ENCODE results near the gene P3H2.

P3H2 gene

DNA sequence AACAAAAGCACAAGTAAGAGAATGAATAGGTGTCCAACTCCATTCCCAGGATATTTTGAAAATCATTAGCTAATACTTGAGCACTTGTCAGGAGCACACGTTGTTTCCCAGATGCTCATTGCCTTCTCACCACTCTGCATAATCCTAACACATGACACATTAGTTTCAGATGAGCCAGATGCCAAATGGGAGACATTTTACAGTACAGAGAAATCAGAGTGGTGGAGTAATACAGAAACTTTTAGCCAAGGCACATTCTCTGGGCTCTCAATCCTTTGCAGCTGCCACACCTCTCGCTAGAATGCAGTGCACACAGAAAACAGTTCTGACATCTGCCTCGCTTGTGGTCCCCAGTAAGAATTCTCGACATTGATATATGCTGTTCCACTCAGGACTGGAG lies 76.6 kb downstream of the P3H2 start:
- H3K4me1 ChIP-seq (ENCODE audit: insufficient read depth, low read length), result peaks cover 53% of the 10 kb centered on the region
- H3K9ac ChIP-seq (ENCODE audit: low read depth, low read length), result no peak overlapping the region
- H3K36me3 ChIP-seq (ENCODE audit: insufficient read depth, low read length), result no peaks in the 10 kb centered on the region
- no peaks in the 10 kb centered on the region for H3K9me3 ChIP-seq (ENCODE audit: control insufficient read depth, insufficient read depth, low read length)

DNA sequence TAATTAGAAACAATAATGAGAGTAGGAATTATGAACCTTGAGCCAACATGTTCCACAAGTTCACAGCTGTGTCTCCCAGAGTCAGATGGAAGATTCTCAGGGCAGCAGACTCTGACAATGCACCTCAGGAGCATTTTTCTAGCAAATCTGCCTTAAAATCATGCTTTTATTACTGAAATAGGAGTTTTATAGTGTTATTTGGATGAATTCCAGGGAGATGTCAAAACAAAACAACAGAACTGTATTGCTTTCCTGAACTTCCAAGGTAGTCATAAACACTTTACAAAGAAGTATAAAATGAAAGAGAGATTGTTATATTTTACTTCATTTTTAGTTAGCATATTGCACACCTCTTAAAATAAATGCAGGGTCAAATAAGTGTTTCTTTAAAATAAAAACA lies 77.0 kb downstream of the P3H2 start:
- H3K4me1 ChIP-seq (ENCODE audit: insufficient read depth, low read length), result peaks cover 50% of the 10 kb centered on the region
- H3K9me3 ChIP-seq (ENCODE audit: control insufficient read depth, insufficient read depth, low read length), result no peaks in the 10 kb centered on the region
- no peaks in the 10 kb centered on the region for H3K36me3 ChIP-seq (ENCODE audit: insufficient read depth, low read length)
- no peak overlapping the region for H3K9ac ChIP-seq (ENCODE audit: low read depth, low read length)

DNA sequence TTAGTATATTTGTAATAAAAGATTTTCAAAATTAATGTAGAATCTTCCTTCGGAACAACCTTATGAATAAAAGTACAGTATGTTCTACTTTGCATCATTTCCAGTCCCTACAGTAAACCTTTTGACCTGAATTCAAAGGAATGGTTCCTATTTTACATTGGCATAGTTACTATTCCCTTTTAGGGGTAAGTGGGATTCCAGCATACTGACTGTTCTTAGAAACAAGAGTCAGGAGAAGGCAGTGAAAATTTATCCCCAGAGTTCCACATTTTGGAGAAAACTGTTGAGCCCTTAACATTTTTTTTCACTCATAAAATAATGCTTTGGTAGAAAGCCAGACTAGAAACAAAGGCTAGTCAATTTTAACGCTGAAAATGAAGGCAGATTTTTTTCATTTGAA lies 78.1 kb downstream of the P3H2 start:
- H3K4me1 ChIP-seq (ENCODE audit: insufficient read depth, low read length), result peaks cover 58% of the 10 kb centered on the region
- no peaks in the 10 kb centered on the region for H3K36me3 ChIP-seq (ENCODE audit: insufficient read depth, low read length)
- no peak overlapping the region for H3K9ac ChIP-seq (ENCODE audit: low read depth, low read length)
- H3K9me3 ChIP-seq (ENCODE audit: control insufficient read depth, insufficient read depth, low read length), result no peaks in the 10 kb centered on the region

DNA sequence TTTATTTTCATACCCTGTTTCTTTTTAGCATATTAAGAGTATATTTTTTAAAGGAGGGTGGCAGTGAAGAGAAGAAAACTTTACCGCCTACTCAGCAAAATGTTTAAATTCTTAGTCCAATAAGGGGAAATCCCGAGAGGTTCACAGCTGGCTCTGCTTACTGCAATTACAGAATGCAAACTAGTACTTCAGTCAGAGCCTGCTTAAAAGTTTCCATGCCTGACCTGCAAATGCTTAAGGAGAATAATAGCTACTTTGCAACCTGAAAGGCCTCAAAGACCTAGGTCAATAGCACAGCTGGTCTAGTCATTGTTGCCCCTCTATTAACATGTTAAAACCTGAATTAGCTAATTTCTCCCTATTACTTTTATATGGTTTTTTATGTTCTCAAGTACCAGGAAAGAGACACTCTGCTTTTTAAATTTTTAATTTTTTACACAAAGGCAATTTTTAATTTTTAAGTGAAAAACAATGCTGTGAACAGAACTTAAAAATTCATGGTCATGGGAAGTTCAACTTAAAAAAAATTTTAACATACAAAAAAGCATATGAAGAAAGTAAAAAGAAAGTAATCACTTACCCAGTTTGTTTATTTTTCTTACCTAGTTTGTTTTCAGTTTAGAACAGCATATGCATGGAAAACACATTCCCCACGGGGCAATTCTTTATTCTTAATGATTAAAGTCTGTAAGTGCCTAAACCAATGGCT lies 79.2 kb downstream of the P3H2 start:
- Histone ChIP-seq H3K9ac (ENCODE audit: low read depth, low read length) (peak overlapping the region; percentile 9; the same call in 1 of the 2 replicates), H3K9me3 (ENCODE audit: control insufficient read depth, insufficient read depth, low read length) (no peaks in the 10 kb centered on the region), H3K36me3 (ENCODE audit: insufficient read depth, low read length) (no peaks in the 10 kb centered on the region), H3K4me1 (ENCODE audit: insufficient read depth, low read length) (peaks cover 64% of the 10 kb centered on the region)

DNA sequence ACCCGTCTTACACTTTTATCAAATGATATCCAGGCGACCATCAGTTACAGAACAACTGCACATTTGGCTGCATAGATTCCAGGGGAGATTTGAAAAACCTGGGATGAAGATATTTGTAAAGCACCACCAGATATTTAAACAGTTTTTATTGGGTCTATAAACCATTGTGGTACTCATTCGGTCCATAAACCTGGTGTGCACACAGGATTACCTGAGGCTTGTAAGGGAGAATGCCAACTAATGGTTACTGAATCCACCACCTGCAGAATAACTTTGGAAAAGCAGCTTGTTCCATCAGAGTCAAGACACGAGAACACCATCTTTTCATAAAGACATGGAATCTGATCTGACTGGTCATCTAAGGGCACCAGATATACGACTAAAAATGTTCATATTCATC lies 80.6 kb downstream of the P3H2 start:
- H3K9me3 ChIP-seq (ENCODE audit: control insufficient read depth, insufficient read depth, low read length), result no peaks in the 10 kb centered on the region
- H3K36me3 ChIP-seq (ENCODE audit: insufficient read depth, low read length), result no peaks in the 10 kb centered on the region
- H3K9ac ChIP-seq (ENCODE audit: low read depth, low read length), result no peak overlapping the region
- peaks cover 69% of the 10 kb centered on the region for H3K4me1 ChIP-seq (ENCODE audit: insufficient read depth, low read length)

DNA sequence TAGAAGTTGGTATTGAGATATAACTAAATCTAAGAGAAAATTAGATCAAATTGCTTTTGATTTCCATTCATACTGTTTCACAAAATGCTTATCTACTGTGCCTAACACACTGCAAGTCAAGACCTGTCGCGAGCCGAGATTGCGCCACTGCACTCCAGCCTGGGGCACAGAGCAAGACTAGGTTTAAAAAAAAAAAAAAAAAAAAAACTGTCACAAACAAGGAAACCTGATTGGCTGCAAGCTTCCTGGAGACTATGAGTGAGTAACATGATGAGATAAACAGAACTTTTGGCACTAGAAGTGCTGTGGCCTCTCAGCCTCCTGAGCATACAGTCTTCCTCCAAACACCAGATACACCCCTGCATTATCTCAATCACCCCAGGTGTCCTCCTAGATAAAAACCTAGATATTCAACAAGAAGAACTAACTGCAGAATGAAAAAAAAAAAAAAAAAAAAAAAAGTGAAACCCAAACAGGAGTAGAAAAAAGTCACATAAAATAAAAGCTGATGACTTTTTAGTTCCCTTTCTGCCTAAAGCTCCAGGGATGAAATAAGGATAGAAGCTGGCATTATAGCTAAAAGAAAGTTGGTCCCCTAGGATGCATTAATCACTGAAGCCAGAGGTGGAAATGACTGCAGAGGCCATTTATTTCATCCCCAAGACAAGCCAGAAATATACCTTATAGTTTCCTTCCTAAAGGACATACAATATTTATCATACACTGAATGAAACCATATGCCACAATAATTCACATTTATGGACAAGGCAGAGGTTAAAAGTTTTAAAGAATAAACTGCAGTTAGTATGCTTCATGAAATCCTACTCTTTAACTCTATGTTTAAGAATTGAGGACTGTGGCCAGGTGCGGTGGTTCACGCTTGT lies 82.4 kb downstream of the P3H2 start:
- H3K9ac ChIP-seq (ENCODE audit: low read depth, low read length), result no peak overlapping the region
- no peaks in the 10 kb centered on the region for H3K9me3 ChIP-seq (ENCODE audit: control insufficient read depth, insufficient read depth, low read length)
- no peaks in the 10 kb centered on the region for H3K36me3 ChIP-seq (ENCODE audit: insufficient read depth, low read length)
- H3K4me1 ChIP-seq (ENCODE audit: insufficient read depth, low read length), result peaks cover 54% of the 10 kb centered on the region

DNA sequence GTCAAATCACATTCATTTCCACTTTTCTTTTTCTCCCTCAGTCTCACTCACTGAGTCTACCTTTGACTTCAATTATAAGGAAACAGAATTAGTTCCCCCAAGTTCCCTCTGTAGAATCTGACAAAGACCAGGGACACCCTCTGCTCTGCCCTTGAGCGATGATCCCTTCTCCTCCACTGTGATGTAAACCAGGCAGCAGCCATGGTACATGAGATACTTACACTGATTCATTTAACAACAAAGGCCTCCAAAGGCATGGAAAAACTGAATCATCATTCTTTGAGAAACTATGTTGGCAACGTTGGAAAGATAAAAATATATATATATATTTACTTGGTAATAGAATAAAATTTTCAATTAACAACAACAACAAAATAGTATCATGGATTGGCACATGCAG lies 84.1 kb downstream of the P3H2 start:
- H3K4me1 ChIP-seq (ENCODE audit: insufficient read depth, low read length), result peaks cover 52% of the 10 kb centered on the region
- no peaks in the 10 kb centered on the region for H3K36me3 ChIP-seq (ENCODE audit: insufficient read depth, low read length)
- H3K9ac ChIP-seq (ENCODE audit: low read depth, low read length), result no peak overlapping the region
- no peaks in the 10 kb centered on the region for H3K9me3 ChIP-seq (ENCODE audit: control insufficient read depth, insufficient read depth, low read length)

DNA sequence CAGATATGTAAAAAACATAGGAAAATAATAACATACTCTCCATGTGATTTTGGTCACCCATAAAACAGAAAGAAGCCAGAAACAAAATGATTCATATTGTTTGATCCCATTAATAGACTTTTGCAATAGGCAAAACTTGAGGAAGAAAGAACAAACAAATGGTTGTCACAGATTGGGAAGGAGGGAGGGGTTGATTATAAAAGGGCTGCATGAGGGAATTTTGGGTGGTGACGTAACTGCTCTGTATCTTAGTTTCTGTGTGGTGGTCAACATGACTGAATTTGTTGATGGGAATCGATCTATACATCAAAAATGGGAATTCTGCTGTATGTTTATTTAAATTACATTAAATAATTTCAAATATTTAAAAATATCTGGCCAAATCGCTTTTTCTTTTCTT lies 86.3 kb downstream of the P3H2 start:
- peaks cover 42% of the 10 kb centered on the region for H3K4me1 ChIP-seq (ENCODE audit: insufficient read depth, low read length)
- no peak overlapping the region for H3K9ac ChIP-seq (ENCODE audit: low read depth, low read length)
- no peaks in the 10 kb centered on the region for H3K9me3 ChIP-seq (ENCODE audit: control insufficient read depth, insufficient read depth, low read length)
- H3K36me3 ChIP-seq (ENCODE audit: insufficient read depth, low read length), result no peaks in the 10 kb centered on the region

DNA sequence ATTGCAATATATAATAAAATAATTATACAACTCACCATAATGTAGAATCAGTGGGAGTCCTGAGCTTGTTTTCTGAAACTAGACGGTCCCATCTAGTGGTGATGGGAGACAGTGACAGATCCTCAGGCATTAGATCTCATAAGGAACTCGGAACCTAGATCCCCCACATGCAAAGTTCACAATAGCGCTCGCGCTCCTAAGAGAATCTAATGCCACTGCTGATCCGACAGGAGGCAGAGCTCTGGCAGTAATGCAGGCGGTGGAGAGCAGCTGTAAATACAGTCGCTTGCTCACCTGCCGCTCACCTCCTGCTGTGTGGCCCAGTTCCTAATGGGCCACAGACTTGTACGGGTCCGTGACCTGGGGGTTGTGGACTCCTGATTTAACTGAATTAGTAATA lies 87.8 kb downstream of the P3H2 start:
- Histone ChIP-seq H3K9me3 (ENCODE audit: control insufficient read depth, insufficient read depth, low read length) (no peaks in the 10 kb centered on the region), H3K9ac (ENCODE audit: low read depth, low read length) (no peak overlapping the region), H3K4me1 (ENCODE audit: insufficient read depth, low read length) (peaks cover 34% of the 10 kb centered on the region), H3K36me3 (ENCODE audit: insufficient read depth, low read length) (no peaks in the 10 kb centered on the region)

DNA sequence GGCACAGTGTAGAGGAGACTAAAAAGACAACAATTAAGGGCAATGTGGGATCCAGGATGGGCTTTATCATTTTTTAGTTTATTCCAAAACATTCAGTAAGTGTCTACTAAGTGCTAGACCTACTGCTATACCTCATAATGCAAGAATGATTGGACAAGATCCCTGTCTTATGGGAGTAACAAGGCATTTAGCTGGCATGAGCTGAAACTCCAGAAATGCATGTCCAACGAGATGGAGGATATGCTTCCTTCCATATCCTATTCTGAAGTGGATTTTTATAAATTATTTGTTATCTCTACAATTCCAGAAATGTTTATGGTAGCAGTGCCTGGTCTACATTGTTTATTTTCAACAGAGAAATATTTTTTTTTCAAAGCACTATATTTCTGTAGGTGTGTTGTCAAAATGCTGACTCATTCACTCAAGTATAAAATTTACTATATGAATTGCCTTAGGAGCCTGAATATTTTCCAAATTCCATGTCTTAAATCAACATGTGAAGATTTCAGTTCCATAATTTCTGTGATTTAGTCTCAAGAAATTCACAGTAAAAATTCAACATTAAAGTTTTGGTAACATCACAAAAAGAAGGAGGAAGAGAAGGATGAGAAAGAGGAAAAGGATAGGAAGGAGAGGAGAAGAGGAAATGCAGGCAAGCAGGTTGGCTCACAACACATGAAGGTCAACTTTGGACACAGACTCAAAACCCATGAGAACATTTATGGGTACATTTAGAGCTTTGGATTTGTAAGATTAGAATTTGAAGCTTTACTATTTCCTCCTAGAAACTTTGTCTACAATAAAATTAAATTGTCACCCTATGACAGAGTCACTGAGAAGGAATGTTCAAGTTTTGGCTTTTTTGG lies 88.6 kb downstream of the P3H2 start:
- peaks cover 28% of the 10 kb centered on the region for H3K4me1 ChIP-seq (ENCODE audit: insufficient read depth, low read length)
- no peaks in the 10 kb centered on the region for H3K9me3 ChIP-seq (ENCODE audit: control insufficient read depth, insufficient read depth, low read length)
- no peaks in the 10 kb centered on the region for H3K36me3 ChIP-seq (ENCODE audit: insufficient read depth, low read length)
- no peak overlapping the region for H3K9ac ChIP-seq (ENCODE audit: low read depth, low read length)

DNA sequence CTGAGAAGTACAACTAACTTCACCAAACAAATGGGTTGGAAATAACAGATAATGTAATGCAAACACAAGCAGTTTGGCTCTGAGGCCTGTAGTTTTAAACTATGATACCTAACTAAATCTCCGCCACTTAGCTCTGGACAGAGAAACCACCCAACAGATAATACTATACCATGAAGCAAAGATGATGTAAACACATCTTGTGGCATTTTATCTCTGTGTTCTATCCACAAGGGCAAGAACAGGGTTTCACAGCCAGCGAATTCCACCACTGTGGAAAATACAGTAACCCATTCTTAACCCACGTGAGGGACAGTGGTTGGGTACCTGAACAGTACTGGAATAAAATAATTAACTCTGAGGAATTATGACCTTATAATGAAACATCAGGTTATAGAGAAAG lies 93.6 kb downstream of the P3H2 start:
- H3K4me1 ChIP-seq (ENCODE audit: insufficient read depth, low read length), result peaks cover 25% of the 10 kb centered on the region
- H3K36me3 ChIP-seq (ENCODE audit: insufficient read depth, low read length), result no peaks in the 10 kb centered on the region
- no peak overlapping the region for H3K9ac ChIP-seq (ENCODE audit: low read depth, low read length)
- no peaks in the 10 kb centered on the region for H3K9me3 ChIP-seq (ENCODE audit: control insufficient read depth, insufficient read depth, low read length)

DNA sequence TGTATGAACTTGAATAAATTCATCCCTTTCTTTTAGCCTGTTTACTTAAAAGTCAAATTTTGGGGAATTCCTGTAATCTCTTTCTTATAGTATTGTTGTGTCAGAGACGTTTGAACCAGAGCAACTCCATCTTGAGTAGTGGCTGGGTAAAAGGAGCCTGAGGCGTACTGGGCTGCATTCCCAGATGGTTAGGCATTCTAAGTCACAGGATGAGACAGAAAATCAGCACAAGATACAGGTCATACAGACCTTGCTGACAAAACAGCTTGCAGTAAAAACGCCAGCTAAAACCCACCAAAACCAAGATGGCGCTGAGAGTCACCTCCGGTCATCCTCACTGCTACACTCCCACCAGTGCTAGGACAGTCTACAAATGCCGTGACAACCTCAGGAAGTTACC lies 94.5 kb downstream of the P3H2 start:
- Histone ChIP-seq H3K4me1 (ENCODE audit: insufficient read depth, low read length) (peaks cover 25% of the 10 kb centered on the region), H3K36me3 (ENCODE audit: insufficient read depth, low read length) (no peaks in the 10 kb centered on the region), H3K9me3 (ENCODE audit: control insufficient read depth, insufficient read depth, low read length) (no peaks in the 10 kb centered on the region), H3K9ac (ENCODE audit: low read depth, low read length) (no peak overlapping the region)

DNA sequence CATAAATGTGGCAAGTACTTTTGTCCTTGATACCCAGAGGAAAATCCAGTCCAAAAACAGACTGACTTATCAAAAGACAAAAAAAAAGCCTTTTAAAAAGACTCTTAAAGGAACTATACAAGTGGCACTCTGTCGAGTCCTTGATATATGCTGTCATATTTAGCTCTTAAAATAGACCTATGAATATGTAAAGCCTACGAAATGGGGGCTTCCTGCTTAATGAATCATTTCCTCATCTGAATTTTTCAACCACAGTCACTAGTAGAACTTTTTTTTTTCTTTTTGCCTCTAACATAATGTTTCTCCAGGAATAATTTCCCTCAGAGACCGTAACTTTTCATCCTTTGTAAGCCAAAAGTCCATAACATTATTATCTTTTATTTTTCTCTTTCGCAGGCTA lies 95.8 kb downstream of the P3H2 start:
- Histone ChIP-seq H3K9me3 (ENCODE audit: control insufficient read depth, insufficient read depth, low read length) (no peaks in the 10 kb centered on the region), H3K36me3 (ENCODE audit: insufficient read depth, low read length) (no peaks in the 10 kb centered on the region), H3K4me1 (ENCODE audit: insufficient read depth, low read length) (peaks cover 25% of the 10 kb centered on the region), H3K9ac (ENCODE audit: low read depth, low read length) (no peak overlapping the region)

DNA sequence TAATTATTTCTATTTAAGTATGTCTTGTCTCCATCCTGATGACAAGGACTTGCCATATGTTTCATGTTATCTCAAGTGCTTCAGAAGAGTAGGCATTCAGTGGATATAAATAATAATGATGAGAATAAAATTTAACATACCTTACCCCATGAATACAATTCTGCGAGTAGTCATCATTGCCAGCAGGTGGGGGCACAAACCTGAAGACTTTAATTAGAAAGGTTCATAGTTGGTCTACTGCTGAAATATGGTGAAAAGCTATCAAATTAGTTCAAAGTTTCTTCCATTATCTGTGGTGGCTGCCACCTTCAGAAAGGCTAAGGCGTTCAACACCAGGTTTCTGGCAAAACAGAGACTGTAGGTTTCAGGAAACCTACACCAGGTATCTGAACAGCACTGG lies 100.9 kb downstream of the P3H2 start:
- Histone ChIP-seq H3K9ac (ENCODE audit: low read depth, low read length) (no peak overlapping the region), H3K9me3 (ENCODE audit: control insufficient read depth, insufficient read depth, low read length) (no peaks in the 10 kb centered on the region), H3K4me1 (ENCODE audit: insufficient read depth, low read length) (peaks cover 33% of the 10 kb centered on the region), H3K36me3 (ENCODE audit: insufficient read depth, low read length) (no peaks in the 10 kb centered on the region; the same call in 1 of the 2 replicates)
